Tibial nerve (tissue), 4 donors: Measurements from ENCODE around the gene OR2AK2. TPM values are rescaled to one million over a fixed set of nuclear protein-coding genes. Genes with fewer than 3 reads are reported as not detected.
"Not testable (repeated sequence)": the region's sequence is repeated elsewhere in the genome, so short reads cannot be mapped to it uniquely, and the experiment has no call there.

Experiments
- DNase-seq, 2 donors: peaks; one replicate each; pipeline ENCODE4 v3.0.0-alpha.2; 2019; ENCODE audit warnings: low spot score in 2 of 2
- H3K27ac ChIP-seq, 4 donors: fragments of 200-600 bp; sonication (generic) in 3 of 4; one replicate each; pipeline ENCODE4 v1.5.1; 2017 to 2019; ENCODE audit warnings: mild to moderate bottlenecking in 1 of 4
- H3K27me3 ChIP-seq, 2 donors: fragments of 200-600 bp; sonication (generic) in 1 of 2; one replicate each; pipeline versions ENCODE4 v1.5.1 to v1.6.0; 2017 to 2019
- H3K36me3 ChIP-seq, 3 donors: fragments of 200-600 bp; sonication (generic); one replicate each; pipeline ENCODE4 v1.5.1; 2018 to 2019
- H3K4me1 ChIP-seq, 4 donors: fragments of 200-600 bp; sonication (generic) in 3 of 4; one replicate each; pipeline ENCODE4 v1.5.1; 2017 to 2019
- H3K4me3 ChIP-seq, 4 donors: fragments of 200-600 bp; sonication (generic) in 3 of 4; one replicate each; pipeline ENCODE4 v1.5.1; 2017 to 2019; ENCODE audit warnings: mild to moderate bottlenecking in 1 of 4, moderate library complexity in 1 of 4
- H3K9me3 ChIP-seq, 4 donors: fragments of 200-600 bp; sonication (generic) in 3 of 4; one replicate each; pipeline ENCODE4 v1.5.1; 2017 to 2019
- EP300 ChIP-seq, 2 donors: sonication (generic); formaldehyde crosslinking; IDR thresholded peaks; one replicate each; pipeline ENCODE4 v1.6.1; 2017; ENCODE audit warnings: antibody characterized with exemption in 2 of 2, mild to moderate bottlenecking in 1 of 2
- POLR2A ChIP-seq, 2 donors: fragments of 450-650 bp; IDR thresholded peaks; one replicate each; pipeline ENCODE4 v1.6.1; 2017; ENCODE audit warnings: antibody characterized with exemption in 2 of 2, mild to moderate bottlenecking in 2 of 2, moderate library complexity in 2 of 2
- WGBS, 2 donors: methylation state at CpG; one replicate each; pipeline ENCODE4 v1.1.5; 2018; 5-methylcytosine and 5-hydroxymethylcytosine counted together
- total RNA-seq, 4 donors: library from RNA; depleted of rRNA; stranded (reverse); fragments of >200 nt; gene quantifications; one replicate each; pipeline ENCODE4 v1.1.0, GENCODE V29; 2016
- TF ChIP-seq, protein P1 (sequence below), 5 experiments: fragments of 200-600 bp in 3 of 5; fragments of 450-650 bp in 2 of 5; sonication (generic) in 3 of 5; IDR thresholded peaks; one replicate each; pipeline ENCODE4 v1.5.1; 2016 to 2019; ENCODE audit warnings: antibody characterized with exemption in 5 of 5, mild to moderate bottlenecking in 3 of 5, moderate library complexity in 2 of 5

The OR2AK2 gene
- total RNA-seq, 4 donors from 2014 or later: not detected

- 96 to 97% methylated on average over 8 of the region's 8 CpGs for WGBS, 2 donors
- no peak for TF ChIP-seq POLR2A (IDR thresholded peaks at IDR 0.05)
- TF ChIP-seq, protein P1, sequence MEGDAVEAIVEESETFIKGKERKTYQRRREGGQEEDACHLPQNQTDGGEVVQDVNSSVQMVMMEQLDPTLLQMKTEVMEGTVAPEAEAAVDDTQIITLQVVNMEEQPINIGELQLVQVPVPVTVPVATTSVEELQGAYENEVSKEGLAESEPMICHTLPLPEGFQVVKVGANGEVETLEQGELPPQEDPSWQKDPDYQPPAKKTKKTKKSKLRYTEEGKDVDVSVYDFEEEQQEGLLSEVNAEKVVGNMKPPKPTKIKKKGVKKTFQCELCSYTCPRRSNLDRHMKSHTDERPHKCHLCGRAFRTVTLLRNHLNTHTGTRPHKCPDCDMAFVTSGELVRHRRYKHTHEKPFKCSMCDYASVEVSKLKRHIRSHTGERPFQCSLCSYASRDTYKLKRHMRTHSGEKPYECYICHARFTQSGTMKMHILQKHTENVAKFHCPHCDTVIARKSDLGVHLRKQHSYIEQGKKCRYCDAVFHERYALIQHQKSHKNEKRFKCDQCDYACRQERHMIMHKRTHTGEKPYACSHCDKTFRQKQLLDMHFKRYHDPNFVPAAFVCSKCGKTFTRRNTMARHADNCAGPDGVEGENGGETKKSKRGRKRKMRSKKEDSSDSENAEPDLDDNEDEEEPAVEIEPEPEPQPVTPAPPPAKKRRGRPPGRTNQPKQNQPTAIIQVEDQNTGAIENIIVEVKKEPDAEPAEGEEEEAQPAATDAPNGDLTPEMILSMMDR (IDR thresholded peaks at IDR 0.05): no peak
- no peak for TF ChIP-seq EP300 (IDR thresholded peaks at IDR 0.05)
- Histone ChIP-seq H3K9me3 (peaks cover 0 to 6% (median 0%) of the 10 kb centered on the region in 4 donors), H3K4me3 (no peak overlapping the region), H3K27me3 (no peaks in the 10 kb centered on the region), H3K36me3 (no peaks in the 10 kb centered on the region), H3K27ac (no peak overlapping the region), H3K4me1 (no peaks in the 10 kb centered on the region)
- DNase-seq: no peak
These were observed 31.0 kb upstream of the OR2AK2 start for GRCh38 chr1:247933989-247934388.

DNA sequence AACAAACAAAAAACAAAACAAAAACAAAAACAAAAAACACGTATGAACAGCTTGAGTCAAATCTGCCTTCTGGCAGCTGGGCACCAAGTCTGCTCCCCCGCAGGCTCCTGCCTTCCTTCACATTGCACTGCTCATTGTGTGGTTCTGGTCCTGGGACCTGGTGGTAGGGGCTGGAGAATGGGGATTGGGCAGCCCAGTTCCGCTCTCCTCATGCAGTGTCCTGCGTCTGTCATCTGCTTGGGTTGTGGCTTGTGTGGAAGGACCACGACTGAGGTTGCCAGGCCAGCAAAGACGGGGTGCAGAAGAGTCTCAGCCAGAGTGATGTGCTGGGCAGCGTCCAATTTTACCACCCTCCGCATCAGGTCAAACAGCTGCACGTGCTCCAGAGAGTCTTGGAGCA lies 29.3 kb upstream of the OR2AK2 start:
- DNase-seq: no peak
- TF ChIP-seq POLR2A (IDR thresholded peaks at IDR 0.05) (no peak), EP300 (IDR thresholded peaks at IDR 0.05) (no peak)
- TF ChIP-seq, protein P1 (IDR thresholded peaks at IDR 0.05): no peak
- H3K27me3 ChIP-seq: no peaks in the 10 kb centered on the region
- H3K9me3 ChIP-seq: peaks cover 0 to 6% (median 0%) of the 10 kb centered on the region in 4 donors
- no peaks in the 10 kb centered on the region for H3K4me1 ChIP-seq
- no peak overlapping the region for H3K4me3 ChIP-seq
- H3K36me3 ChIP-seq: no peaks in the 10 kb centered on the region
- 94 to 96% methylated on average over 9 of the region's 9 CpGs for WGBS, 2 donors
- no peak overlapping the region for H3K27ac ChIP-seq

GRCh38 chr1:247936415-247936814 lies 28.6 kb upstream of the OR2AK2 start:
- H3K27me3 ChIP-seq: no peaks in the 10 kb centered on the region
- no peak overlapping the region for H3K27ac ChIP-seq
- no peak for TF ChIP-seq POLR2A (IDR thresholded peaks at IDR 0.05)
- no peak for TF ChIP-seq EP300 (IDR thresholded peaks at IDR 0.05)
- TF ChIP-seq, protein P1 (IDR thresholded peaks at IDR 0.05): no peak
- H3K4me3 ChIP-seq: no peak overlapping the region
- H3K4me1 ChIP-seq: no peaks in the 10 kb centered on the region
- 93 to 96% methylated on average over 18 of the region's 18 CpGs for WGBS, 2 donors
- DNase-seq: no peak
- H3K36me3 ChIP-seq: no peaks in the 10 kb centered on the region
- peaks cover 0 to 6% (median 0%) of the 10 kb centered on the region in 4 donors for H3K9me3 ChIP-seq

DNA sequence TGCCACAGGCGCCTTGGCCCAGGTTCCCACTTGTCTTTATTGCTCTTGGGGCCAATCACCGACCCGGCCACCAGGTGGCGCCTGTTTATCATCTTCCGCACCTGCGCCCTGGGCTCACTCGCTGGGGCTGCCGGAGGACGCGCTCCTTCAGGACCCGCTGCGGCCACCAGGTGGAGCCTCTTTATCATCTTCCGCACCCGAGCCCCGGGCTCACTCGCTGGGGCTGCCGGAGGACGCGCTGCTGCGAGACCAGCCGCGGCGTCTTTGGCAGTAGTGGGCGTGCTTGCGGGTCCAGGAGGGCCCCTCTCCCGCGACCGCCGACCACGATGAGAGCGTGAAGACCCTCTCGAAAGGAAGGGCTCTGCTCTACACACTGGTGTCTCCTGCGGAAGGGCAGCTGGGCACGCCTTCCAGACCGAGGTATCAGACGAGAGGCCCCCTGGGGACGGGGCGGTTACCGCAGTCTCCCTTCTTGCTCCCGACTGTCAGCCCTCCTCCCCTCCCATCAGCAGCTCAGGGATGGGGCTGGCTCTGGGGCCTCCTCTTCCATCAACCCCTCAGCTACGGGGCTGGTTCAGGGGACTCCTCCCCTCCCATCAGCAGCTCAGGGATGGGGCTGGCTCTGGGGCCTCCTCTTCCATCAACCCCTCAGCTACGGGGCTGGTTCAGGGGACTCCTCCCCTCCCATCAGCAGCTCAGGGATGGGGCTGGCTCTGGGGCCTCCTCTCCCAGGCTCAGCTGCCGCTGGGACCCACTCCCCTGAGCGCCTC lies 27.9 kb upstream of the OR2AK2 start:
- WGBS, 2 donors: 7% methylated on average over 16 to 28 of the region's 44 CpGs
- H3K27ac ChIP-seq, H3K4me1 ChIP-seq, H3K9me3 ChIP-seq, H3K27me3 ChIP-seq, H3K36me3 ChIP-seq: not testable (repeated sequence)
- TF ChIP-seq, protein P1 (IDR thresholded peaks at IDR 0.05): peak; percentile 27 to 80 (median 71)
- peak; percentile 18 to 43 for DNase-seq
- H3K4me3 ChIP-seq: peak overlapping the region in 3 of 4 donors; percentile 28 to 47 (median 41)

GRCh38 chr1:247942624-247943023 lies 22.4 kb upstream of the OR2AK2 start:
- no peaks in the 10 kb centered on the region for H3K27me3 ChIP-seq
- no peak overlapping the region for H3K4me3 ChIP-seq
- no peak overlapping the region for H3K27ac ChIP-seq
- H3K4me1 ChIP-seq: no peaks in the 10 kb centered on the region
- TF ChIP-seq EP300 (IDR thresholded peaks at IDR 0.05): no peak
- TF ChIP-seq, protein P1 (IDR thresholded peaks at IDR 0.05): no peak
- peaks cover 0 to 9% (median 2%) of the 10 kb centered on the region in 4 donors for H3K9me3 ChIP-seq
- 71 to 78% methylated on average over 6 of the region's 6 CpGs for WGBS, 2 donors
- H3K36me3 ChIP-seq: no peaks in the 10 kb centered on the region
- DNase-seq: no peak
